Measurements from ENCODE around the gene ANKRD11.

ANKRD11 gene

GRCh38 chr16:89297156-89297874 is 193.0 kb downstream of the ANKRD11 start:
- DNase-seq (ENCODE audit: low spot score): no peak

- DNase-seq (ENCODE audit: low spot score): no peak
These were observed 194.4 kb downstream of the ANKRD11 start for GRCh38 chr16:89295915-89296314.

- no peak for DNase-seq (ENCODE audit: low spot score)
These were observed 195.1 kb downstream of the ANKRD11 start for GRCh38 chr16:89295071-89295900.

- no peak for DNase-seq (ENCODE audit: low spot score)
These were observed 195.9 kb downstream of the ANKRD11 start for GRCh38 chr16:89294486-89294885.

- no peak for DNase-seq (ENCODE audit: low spot score)
These were observed 196.9 kb downstream of the ANKRD11 start for GRCh38 chr16:89293276-89294143.

GRCh38 chr16:89292443-89293078 is 197.8 kb downstream of the ANKRD11 start:
- DNase-seq (ENCODE audit: low spot score): no peak

- DNase-seq (ENCODE audit: low spot score): no peak
These were observed 198.6 kb downstream of the ANKRD11 start for GRCh38 chr16:89291776-89292175.

GRCh38 chr16:89291363-89291762 is 199.0 kb downstream of the ANKRD11 start:
- no peak for DNase-seq (ENCODE audit: low spot score)

GRCh38 chr16:89290887-89291286 is 199.5 kb downstream of the ANKRD11 start:
- no peak for DNase-seq (ENCODE audit: low spot score)

GRCh38 chr16:89290472-89290871 is 199.9 kb downstream of the ANKRD11 start:
- no peak for DNase-seq (ENCODE audit: low spot score)

GRCh38 chr16:89289428-89290395 is 200.6 kb downstream of the ANKRD11 start:
- peak; percentile 24 for DNase-seq (ENCODE audit: low spot score)

GRCh38 chr16:89288966-89289365 is 201.4 kb downstream of the ANKRD11 start:
- no peak for DNase-seq (ENCODE audit: low spot score)

- DNase-seq (ENCODE audit: low spot score): no peak
These were observed 201.8 kb downstream of the ANKRD11 start for GRCh38 chr16:89288577-89288844.

- DNase-seq (ENCODE audit: low spot score): no peak
These were observed 202.4 kb downstream of the ANKRD11 start for GRCh38 chr16:89287777-89288576.

GRCh38 chr16:89286096-89286495 is 204.3 kb downstream of the ANKRD11 start:
- no peak for DNase-seq (ENCODE audit: low spot score)

- no peak for DNase-seq (ENCODE audit: low spot score)
These were observed 205.0 kb downstream of the ANKRD11 start for GRCh38 chr16:89285381-89285780.

GRCh38 chr16:89283449-89283848 is 206.9 kb downstream of the ANKRD11 start:
- no peak for DNase-seq (ENCODE audit: low spot score)

- no peak for DNase-seq (ENCODE audit: low spot score)
These were observed 207.8 kb downstream of the ANKRD11 start for GRCh38 chr16:89282523-89282922.

GRCh38 chr16:89281829-89282228 is 208.5 kb downstream of the ANKRD11 start:
- DNase-seq (ENCODE audit: low spot score): no peak

- no peak for DNase-seq (ENCODE audit: low spot score)
These were observed 209.2 kb downstream of the ANKRD11 start for GRCh38 chr16:89281189-89281577.

Measured in LoVo (cell line).